ENCODE results near the gene FAIM2. TPM values are rescaled to one million over a fixed set of nuclear protein-coding genes. Genes with fewer than 3 reads are reported as not detected.
A peak's percentile ranks its signal among the peaks of the same experiment; 100 is the strongest.

FAIM2 gene
- total and polyA plus RNA-seq, 7 donors, result 1.2 to 12.8 (median 6.1) TPM; not detected in 1

DNA sequence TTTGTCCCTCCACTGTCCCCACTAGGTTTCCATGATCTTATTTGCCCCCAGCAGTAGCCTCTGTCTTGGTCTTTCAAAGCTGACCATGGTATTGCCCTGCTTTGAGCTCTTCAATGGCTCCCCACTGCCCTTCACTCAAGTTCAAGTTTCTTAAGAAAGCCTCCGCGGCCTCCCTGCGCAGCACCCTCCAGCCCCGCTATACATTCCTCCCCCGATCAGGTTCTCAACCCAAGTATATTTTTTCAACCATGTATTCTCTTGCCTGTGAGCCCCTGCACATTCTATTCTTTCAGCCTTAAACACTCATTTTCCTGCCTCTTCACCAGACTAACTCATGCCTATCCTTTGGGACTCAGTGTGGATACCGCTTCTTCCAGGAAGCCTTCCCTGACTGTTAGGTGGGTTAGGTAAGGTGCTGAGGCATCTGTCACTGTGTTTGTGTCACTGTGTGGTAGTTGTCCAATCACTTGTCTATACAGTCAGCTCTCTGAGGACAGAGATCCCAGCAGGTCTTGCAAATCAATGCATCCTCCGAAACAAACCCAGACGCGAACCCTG lies 4.3 kb downstream of the FAIM2 start:
- Histone ChIP-seq H3K36me3 (no peaks in the 10 kb centered on the region), H3K9me3 (no peaks in the 10 kb centered on the region), H3K4me1 (peaks cover 0 to 14% (median 8%) of the 10 kb centered on the region in 4 donors), H3K27ac (no peak overlapping the region), H3K4me3 (no peak overlapping the region), H3K27me3 (peaks cover 0 to 2% (median 0%) of the 10 kb centered on the region in 3 donors)
- peak; percentile 28 for DNase-seq
- WGBS, 2 donors, result 96 to 98% methylated on average over 9 of the region's 9 CpGs
- no peak for TF ChIP-seq POLR2AphosphoS5 (IDR thresholded peaks at IDR 0.05)
- TF ChIP-seq, protein P1, sequence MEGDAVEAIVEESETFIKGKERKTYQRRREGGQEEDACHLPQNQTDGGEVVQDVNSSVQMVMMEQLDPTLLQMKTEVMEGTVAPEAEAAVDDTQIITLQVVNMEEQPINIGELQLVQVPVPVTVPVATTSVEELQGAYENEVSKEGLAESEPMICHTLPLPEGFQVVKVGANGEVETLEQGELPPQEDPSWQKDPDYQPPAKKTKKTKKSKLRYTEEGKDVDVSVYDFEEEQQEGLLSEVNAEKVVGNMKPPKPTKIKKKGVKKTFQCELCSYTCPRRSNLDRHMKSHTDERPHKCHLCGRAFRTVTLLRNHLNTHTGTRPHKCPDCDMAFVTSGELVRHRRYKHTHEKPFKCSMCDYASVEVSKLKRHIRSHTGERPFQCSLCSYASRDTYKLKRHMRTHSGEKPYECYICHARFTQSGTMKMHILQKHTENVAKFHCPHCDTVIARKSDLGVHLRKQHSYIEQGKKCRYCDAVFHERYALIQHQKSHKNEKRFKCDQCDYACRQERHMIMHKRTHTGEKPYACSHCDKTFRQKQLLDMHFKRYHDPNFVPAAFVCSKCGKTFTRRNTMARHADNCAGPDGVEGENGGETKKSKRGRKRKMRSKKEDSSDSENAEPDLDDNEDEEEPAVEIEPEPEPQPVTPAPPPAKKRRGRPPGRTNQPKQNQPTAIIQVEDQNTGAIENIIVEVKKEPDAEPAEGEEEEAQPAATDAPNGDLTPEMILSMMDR (IDR thresholded peaks at IDR 0.05), result no peak
- intact Hi-C loops (cut with DNase I), result no loop called here

DNA sequence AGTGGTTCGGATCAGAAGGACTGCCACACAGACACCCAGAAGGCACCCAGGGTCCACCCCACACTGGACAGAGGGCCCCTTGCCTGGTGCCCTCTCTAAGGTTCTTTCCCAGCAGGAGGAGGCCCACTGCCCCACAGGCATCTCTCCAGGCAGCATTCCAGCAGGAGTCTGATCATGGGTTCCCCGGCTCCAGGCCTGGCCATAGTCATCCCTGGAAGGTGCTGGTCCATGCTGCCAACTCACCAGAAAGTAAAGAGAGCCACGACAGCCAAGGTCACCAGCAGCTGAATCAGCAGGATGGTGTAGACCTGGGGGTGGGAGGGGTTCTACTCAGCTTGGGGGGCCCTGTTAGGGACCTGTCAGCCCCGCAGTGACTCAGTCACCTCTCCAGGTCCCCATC lies 6.4 kb downstream of the FAIM2 start:
- WGBS, 2 donors, result 85 to 87% methylated on average over 4 of the region's 4 CpGs
- no peak overlapping the region for H3K27ac ChIP-seq
- H3K4me1 ChIP-seq, result no peaks in the 10 kb centered on the region
- H3K36me3 ChIP-seq, result no peaks in the 10 kb centered on the region
- no peaks in the 10 kb centered on the region for H3K9me3 ChIP-seq
- intact Hi-C loops (cut with DNase I), result no loop called here
- peak; percentile 33 for DNase-seq
- TF ChIP-seq EP300 (IDR thresholded peaks at IDR 0.05) (no peak), POLR2A (IDR thresholded peaks at IDR 0.05) (no peak), POLR2AphosphoS5 (IDR thresholded peaks at IDR 0.05) (no peak)
- TF ChIP-seq, protein P1 (IDR thresholded peaks at IDR 0.05), result no peak
- no peak overlapping the region for H3K4me3 ChIP-seq
- peaks cover 0 to 2% (median 0%) of the 10 kb centered on the region in 3 donors for H3K27me3 ChIP-seq

DNA sequence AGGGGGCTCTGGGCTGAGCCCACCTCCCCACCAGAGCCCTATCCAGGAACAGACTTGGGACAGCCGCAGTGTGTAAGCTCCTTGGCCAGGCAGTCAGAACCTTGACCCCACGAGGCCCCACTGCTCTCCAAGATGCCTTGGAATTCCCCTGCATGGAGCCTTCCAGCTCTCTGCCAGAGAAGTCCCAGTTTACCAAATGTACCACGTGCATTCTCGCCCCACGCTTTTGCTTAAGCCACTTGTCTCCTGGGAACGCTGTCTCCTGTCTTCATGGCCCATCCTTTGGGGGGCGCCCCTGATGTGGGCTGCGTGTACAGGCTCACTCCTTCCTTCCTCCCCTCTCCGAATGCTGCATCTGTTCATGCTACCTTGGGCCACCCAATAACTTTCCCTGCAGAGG lies 7.9 kb downstream of the FAIM2 start:
- DNase-seq, result peak; percentile 34
- no peak for TF ChIP-seq POLR2A (IDR thresholded peaks at IDR 0.05)
- no peaks in the 10 kb centered on the region for H3K9me3 ChIP-seq
- H3K4me1 ChIP-seq, result no peaks in the 10 kb centered on the region
- H3K27ac ChIP-seq, result no peak overlapping the region
- H3K27me3 ChIP-seq, result no peaks in the 10 kb centered on the region
- intact Hi-C loops (cut with DNase I), result no loop called here
- 81 to 83% methylated on average over 9 of the region's 9 CpGs for WGBS, 2 donors
- H3K4me3 ChIP-seq, result no peak overlapping the region
- H3K36me3 ChIP-seq, result no peaks in the 10 kb centered on the region

DNA sequence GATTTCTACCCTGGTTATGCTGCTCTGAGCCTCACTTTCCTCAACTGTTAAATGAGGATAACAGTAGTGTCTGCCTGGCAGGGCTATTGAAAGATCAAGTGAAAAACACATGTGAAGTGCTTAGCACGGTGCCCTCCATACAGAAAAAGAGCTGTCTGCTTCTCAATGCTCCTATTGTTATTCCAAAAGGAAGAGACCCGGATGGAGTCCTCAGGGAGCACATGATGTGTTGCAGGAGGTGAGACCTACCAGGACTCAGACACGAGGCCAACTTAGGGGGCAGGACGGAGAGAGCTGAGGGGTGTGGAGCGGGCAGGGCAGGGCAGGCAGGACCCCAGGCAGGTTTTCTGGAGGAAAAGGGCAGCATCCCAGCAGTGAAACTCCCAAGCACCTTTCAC lies 8.9 kb downstream of the FAIM2 start:
- Histone ChIP-seq H3K9me3 (no peaks in the 10 kb centered on the region), H3K4me3 (no peak overlapping the region), H3K4me1 (no peaks in the 10 kb centered on the region), H3K27ac (no peak overlapping the region), H3K36me3 (no peaks in the 10 kb centered on the region), H3K27me3 (no peaks in the 10 kb centered on the region)
- TF ChIP-seq, protein P1 (IDR thresholded peaks at IDR 0.05), result no peak
- TF ChIP-seq EP300 (IDR thresholded peaks at IDR 0.05) (no peak), POLR2AphosphoS5 (IDR thresholded peaks at IDR 0.05) (no peak), POLR2A (IDR thresholded peaks at IDR 0.05) (no peak)
- intact Hi-C loops (cut with DNase I), result no loop called here
- DNase-seq, result peak; percentile 22
- 51 to 73% methylated on average over 5 of the region's 5 CpGs for WGBS, 2 donors

DNA sequence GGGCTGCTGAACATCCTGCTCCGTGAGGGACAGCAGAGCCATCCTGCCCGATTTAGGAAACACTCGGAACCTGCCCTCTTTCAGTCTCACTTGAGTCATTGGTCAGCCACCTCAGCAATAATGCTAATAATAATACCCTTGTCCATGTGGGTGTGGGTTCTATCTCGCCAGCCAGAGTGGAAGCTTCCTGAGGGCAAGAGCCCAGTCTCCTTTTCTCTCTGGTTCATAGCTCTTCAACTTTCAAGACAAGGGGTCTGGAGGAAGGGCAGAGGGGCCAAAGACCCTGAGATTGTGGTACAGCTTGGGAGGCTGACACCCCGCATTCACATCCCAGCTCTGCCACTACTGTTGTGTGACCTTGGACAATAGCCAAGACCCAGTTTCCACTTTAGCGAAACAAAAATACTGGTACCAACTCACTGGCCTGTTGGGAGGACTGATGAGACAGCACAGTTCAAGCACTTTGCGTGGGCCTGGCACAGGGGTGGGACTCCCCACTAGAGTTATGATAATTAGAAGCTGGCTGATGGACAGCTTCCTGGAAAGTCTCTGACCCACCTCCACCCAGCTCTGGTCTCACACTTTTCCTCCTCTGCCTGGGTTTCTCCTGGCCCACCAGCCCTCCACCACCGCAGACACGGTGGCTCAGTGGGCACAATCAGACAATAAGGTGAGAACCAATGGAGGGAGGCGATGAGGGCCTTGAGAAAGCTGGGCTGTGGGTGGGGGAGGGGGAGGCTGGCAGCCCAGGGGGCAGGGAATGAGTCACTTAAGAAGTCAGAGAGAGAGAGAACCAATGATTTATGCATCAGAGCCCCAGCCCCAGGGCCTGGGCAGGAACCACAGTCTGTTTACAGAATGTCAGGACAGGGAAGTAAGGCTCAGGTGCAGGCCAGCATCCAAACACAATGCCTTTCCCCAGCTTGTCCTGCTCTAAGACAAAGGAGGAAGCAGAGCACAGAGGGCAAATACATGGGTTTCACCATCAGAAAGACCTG lies 9.6 kb downstream of the FAIM2 start:
- H3K4me1 ChIP-seq, result no peaks in the 10 kb centered on the region
- DNase-seq, result peak; percentile 26
- intact Hi-C loops (cut with DNase I), result no loop called here
- H3K27me3 ChIP-seq, result no peaks in the 10 kb centered on the region
- no peaks in the 10 kb centered on the region for H3K9me3 ChIP-seq
- H3K27ac ChIP-seq, result no peak overlapping the region
- H3K4me3 ChIP-seq, result no peak overlapping the region
- TF ChIP-seq, protein P1 (IDR thresholded peaks at IDR 0.05), result no peak
- no peak for TF ChIP-seq POLR2A (IDR thresholded peaks at IDR 0.05)
- WGBS, 2 donors, result 92% methylated on average over 10 of the region's 10 CpGs
- H3K36me3 ChIP-seq, result no peaks in the 10 kb centered on the region
